Liver (tissue), 3 donors: Measurements from ENCODE around the gene CASZ1.

Source experiments
- EGR1 ChIP-seq, 2 donors: IDR thresholded peaks; 2 replicates each; pipeline ENCODE4 v1.6.1; 2016 to 2018; ENCODE audit warnings: antibody characterized with exemption in 2 of 2, low read depth in 2 of 2
- RAD21 ChIP-seq, 2 donors: IDR thresholded peaks; 2 replicates each; pipeline ENCODE4 v1.6.1; 2016; ENCODE audit warnings: antibody characterized with exemption in 2 of 2, mild to moderate bottlenecking in 2 of 2
- YY1 ChIP-seq: IDR thresholded peaks from 2 replicates; pipeline ENCODE4 v1.6.1; 2016; ENCODE audit warnings: antibody characterized with exemption, mild to moderate bottlenecking
- TF ChIP-seq, protein P1 (sequence below): fragments of 150-350 bp; IDR thresholded peaks from 2 replicates; pipeline ENCODE4 v1.5.1; 2017; ENCODE audit warnings: improper control_type of control experiment, low read depth, low read length; ENCODE audit not compliant: missing input control
- TF ChIP-seq, protein P2 (sequence below): IDR thresholded peaks from 2 replicates; pipeline ENCODE4 v1.6.1; 2016; ENCODE audit warnings: antibody characterized with exemption
- TF ChIP-seq, protein P3 (sequence below): IDR thresholded peaks from 2 replicates; pipeline ENCODE4 v1.6.1; 2016; ENCODE audit warnings: antibody characterized with exemption
- TF ChIP-seq, protein P4 (sequence below): IDR thresholded peaks from 2 replicates; pipeline ENCODE4 v1.6.1; 2016; ENCODE audit warnings: antibody characterized with exemption, mild to moderate bottlenecking
- donor health status: healthy.
- donor health status: healthy.

DNA sequence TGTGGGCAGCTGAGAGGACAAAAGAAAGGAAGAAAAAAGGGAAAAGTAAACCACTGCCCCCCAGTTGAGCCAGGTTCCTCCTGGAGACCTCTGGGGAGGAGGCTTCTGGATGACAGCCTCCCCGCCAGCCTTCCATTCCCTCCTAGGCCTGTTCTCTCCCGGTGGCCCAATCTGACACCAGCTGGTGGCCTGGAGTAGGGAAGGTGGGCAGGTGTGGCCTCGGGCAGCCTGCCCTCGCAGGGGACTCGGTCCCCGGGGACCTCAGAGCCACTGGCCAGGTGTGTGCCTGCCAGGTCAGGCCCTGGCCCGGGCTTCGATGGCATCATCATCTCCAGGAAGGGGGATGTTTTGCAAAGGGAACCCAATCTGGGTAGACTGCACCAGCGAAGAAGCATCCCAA lies 159.0 kb downstream of the CASZ1 start:
- TF ChIP-seq, protein P1, sequence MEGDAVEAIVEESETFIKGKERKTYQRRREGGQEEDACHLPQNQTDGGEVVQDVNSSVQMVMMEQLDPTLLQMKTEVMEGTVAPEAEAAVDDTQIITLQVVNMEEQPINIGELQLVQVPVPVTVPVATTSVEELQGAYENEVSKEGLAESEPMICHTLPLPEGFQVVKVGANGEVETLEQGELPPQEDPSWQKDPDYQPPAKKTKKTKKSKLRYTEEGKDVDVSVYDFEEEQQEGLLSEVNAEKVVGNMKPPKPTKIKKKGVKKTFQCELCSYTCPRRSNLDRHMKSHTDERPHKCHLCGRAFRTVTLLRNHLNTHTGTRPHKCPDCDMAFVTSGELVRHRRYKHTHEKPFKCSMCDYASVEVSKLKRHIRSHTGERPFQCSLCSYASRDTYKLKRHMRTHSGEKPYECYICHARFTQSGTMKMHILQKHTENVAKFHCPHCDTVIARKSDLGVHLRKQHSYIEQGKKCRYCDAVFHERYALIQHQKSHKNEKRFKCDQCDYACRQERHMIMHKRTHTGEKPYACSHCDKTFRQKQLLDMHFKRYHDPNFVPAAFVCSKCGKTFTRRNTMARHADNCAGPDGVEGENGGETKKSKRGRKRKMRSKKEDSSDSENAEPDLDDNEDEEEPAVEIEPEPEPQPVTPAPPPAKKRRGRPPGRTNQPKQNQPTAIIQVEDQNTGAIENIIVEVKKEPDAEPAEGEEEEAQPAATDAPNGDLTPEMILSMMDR: no peak
- TF ChIP-seq, protein P2, sequence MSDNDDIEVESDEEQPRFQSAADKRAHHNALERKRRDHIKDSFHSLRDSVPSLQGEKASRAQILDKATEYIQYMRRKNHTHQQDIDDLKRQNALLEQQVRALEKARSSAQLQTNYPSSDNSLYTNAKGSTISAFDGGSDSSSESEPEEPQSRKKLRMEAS: no peak
- TF ChIP-seq YY1: no peak
- TF ChIP-seq, protein P3, sequence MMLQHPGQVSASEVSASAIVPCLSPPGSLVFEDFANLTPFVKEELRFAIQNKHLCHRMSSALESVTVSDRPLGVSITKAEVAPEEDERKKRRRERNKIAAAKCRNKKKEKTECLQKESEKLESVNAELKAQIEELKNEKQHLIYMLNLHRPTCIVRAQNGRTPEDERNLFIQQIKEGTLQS: no peak
- TF ChIP-seq EGR1 (IDR thresholded peaks at IDR 0.05; ENCODE audit: low read depth in 2 of 2): no peak
- no peak for TF ChIP-seq RAD21 (IDR thresholded peaks at IDR 0.05)
- TF ChIP-seq, protein P4, sequence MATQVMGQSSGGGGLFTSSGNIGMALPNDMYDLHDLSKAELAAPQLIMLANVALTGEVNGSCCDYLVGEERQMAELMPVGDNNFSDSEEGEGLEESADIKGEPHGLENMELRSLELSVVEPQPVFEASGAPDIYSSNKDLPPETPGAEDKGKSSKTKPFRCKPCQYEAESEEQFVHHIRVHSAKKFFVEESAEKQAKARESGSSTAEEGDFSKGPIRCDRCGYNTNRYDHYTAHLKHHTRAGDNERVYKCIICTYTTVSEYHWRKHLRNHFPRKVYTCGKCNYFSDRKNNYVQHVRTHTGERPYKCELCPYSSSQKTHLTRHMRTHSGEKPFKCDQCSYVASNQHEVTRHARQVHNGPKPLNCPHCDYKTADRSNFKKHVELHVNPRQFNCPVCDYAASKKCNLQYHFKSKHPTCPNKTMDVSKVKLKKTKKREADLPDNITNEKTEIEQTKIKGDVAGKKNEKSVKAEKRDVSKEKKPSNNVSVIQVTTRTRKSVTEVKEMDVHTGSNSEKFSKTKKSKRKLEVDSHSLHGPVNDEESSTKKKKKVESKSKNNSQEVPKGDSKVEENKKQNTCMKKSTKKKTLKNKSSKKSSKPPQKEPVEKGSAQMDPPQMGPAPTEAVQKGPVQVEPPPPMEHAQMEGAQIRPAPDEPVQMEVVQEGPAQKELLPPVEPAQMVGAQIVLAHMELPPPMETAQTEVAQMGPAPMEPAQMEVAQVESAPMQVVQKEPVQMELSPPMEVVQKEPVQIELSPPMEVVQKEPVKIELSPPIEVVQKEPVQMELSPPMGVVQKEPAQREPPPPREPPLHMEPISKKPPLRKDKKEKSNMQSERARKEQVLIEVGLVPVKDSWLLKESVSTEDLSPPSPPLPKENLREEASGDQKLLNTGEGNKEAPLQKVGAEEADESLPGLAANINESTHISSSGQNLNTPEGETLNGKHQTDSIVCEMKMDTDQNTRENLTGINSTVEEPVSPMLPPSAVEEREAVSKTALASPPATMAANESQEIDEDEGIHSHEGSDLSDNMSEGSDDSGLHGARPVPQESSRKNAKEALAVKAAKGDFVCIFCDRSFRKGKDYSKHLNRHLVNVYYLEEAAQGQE: no peak
